Measurements from ENCODE around the gene MAU2.
"Not testable (repeated sequence)": the region's sequence is repeated elsewhere in the genome, so short reads cannot be mapped to it uniquely, and the experiment has no call there.

MAU2 gene

GRCh38 chr19:19385896-19386869, 65.6 kb downstream of the MAU2 start:
- peak; percentile 24 for DNase-seq

GRCh38 chr19:19387108-19387507, 66.5 kb downstream of the MAU2 start:
- no peak for DNase-seq

GRCh38 chr19:19388568-19389555, 68.2 kb downstream of the MAU2 start:
- DNase-seq = no peak

- DNase-seq = not testable (repeated sequence)
These were observed 69.1 kb downstream of the MAU2 start for GRCh38 chr19:19389683-19390082.

GRCh38 chr19:19394333-19394732, 73.7 kb downstream of the MAU2 start:
- not testable (repeated sequence) for DNase-seq

GRCh38 chr19:19399733-19400433, 79.3 kb downstream of the MAU2 start:
- DNase-seq = no peak

- DNase-seq = no peak
These were observed 82.2 kb downstream of the MAU2 start for GRCh38 chr19:19402656-19403372.

- no peak for DNase-seq
These were observed 82.8 kb downstream of the MAU2 start for GRCh38 chr19:19403373-19403901.

GRCh38 chr19:19404879-19405860, 84.5 kb downstream of the MAU2 start, which contains the start of gene GATAD2A:
GATAD2A (plus strand) TSS chr19:19405675; CDS start chr19:19465346, 59,671 bp downstream.
- peak; percentile 90 for DNase-seq

GRCh38 chr19:19405971-19406877, 85.6 kb downstream of the MAU2 start:
- no peak for DNase-seq

- DNase-seq = peak; percentile 36
These were observed 86.4 kb downstream of the MAU2 start for GRCh38 chr19:19406878-19407632.

GRCh38 chr19:19407633-19407930, 87.0 kb downstream of the MAU2 start:
- no peak for DNase-seq
